ENCODE results near the gene DNALI1.
A peak's percentile ranks its signal among the peaks of the same experiment; 100 is the strongest.
"Not testable (repeated sequence)": the region's sequence is repeated elsewhere in the genome, so short reads cannot be mapped to it uniquely, and the experiment has no call there.

The DNALI1 gene

DNA sequence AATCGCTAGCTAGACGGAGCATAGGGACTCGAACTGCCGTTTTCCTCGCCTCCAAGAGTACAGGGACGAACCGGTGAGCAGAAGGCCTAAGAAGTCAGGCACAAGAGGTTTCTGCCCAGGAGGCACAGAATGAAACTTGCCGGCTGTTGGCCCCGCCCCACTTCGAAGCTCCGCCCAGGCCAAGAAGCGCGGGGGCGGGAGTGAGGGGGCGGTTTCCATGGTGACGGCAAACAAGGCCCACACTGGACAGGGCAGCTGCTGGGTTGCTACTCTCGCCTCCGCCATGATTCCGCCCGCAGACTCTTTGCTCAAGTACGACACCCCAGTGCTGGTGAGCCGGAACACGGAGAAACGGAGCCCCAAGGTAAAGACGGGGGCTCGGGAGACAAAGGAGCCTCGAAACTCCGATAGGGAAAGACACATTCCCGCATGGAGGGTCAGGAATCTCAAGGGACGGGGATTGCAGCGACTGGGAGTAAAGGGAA is at the start of gene DNALI1:
Gene DNALI1, plus strand, starts transcription at position 229 of the 485 bp plus-strand sequence. Its CDS starts 55 bp downstream, at position 284.
- Mint-ChIP-seq H3K27ac (no peak within 1 kb of the TSS), H3K36me3 (peaks cover 4% of the 10 kb centered on the region), H3K9me3 (no peaks in the 10 kb centered on the region), H3K4me3 (no peak within 1 kb of the TSS), H3K27me3 (no peaks in the 10 kb centered on the region), H3K4me1 (peaks cover 19% of the 10 kb centered on the region)

DNA sequence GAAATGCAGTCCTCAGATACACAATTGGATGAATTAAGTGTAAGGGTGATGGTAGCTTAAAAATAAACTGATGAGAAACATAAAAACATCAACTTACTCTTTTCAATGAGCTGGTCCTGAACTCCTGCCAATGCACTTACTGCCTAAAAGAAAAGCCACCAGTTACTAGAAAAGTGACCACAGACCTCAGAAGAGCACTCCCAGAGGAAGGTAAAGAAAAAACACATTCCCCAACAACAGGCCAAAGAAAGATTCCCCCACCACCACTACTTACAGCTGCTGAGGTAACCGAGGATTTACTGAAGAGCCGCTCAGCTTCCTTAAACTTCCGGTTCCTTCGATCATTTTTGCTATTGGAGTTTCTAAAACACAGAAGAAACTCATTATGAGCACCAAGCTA is 47.6 kb upstream of the DNALI1 start:
- no peaks in the 10 kb centered on the region for H3K27me3 Mint-ChIP-seq
- no peak overlapping the region for H3K27ac Mint-ChIP-seq
- no peaks in the 10 kb centered on the region for H3K9me3 Mint-ChIP-seq
- H3K4me3 Mint-ChIP-seq = no peak overlapping the region
- H3K4me1 Mint-ChIP-seq = peaks cover 41% of the 10 kb centered on the region
- H3K36me3 Mint-ChIP-seq = peaks cover 26% of the 10 kb centered on the region

DNA sequence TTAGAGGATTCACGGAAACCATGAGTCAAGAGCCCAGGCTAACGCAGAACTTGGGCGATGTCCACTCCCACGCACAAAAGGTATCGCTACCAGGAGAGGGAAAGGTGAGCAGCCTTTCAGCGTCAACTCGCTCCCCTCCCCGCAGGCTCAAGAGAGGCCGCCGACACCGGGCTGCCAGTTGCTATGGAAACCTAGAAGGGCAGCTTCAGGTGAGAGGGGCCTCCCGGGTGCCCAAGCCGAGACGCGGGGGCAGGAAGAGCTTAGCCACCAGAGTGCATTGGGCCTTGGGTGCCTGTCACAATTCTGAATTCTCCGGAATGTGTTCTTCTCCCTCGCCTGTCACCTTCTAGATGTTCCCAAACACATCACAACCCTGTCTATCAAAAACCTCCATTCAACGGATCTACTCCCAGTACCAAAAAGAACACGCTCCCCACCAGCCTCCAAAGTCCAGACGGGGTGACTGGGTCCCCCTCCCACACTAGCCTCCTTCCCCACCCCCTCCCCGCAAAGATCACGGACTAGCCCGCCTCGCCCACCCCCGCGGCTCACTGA is 42.9 kb upstream of the DNALI1 start:
- Mint-ChIP-seq H3K27ac (peak overlapping the region; percentile 81), H3K36me3 (peaks cover 15% of the 10 kb centered on the region), H3K9me3 (no peaks in the 10 kb centered on the region), H3K27me3 (no peaks in the 10 kb centered on the region), H3K4me1 (peaks cover 39% of the 10 kb centered on the region), H3K4me3 (peak overlapping the region; percentile 94)

DNA sequence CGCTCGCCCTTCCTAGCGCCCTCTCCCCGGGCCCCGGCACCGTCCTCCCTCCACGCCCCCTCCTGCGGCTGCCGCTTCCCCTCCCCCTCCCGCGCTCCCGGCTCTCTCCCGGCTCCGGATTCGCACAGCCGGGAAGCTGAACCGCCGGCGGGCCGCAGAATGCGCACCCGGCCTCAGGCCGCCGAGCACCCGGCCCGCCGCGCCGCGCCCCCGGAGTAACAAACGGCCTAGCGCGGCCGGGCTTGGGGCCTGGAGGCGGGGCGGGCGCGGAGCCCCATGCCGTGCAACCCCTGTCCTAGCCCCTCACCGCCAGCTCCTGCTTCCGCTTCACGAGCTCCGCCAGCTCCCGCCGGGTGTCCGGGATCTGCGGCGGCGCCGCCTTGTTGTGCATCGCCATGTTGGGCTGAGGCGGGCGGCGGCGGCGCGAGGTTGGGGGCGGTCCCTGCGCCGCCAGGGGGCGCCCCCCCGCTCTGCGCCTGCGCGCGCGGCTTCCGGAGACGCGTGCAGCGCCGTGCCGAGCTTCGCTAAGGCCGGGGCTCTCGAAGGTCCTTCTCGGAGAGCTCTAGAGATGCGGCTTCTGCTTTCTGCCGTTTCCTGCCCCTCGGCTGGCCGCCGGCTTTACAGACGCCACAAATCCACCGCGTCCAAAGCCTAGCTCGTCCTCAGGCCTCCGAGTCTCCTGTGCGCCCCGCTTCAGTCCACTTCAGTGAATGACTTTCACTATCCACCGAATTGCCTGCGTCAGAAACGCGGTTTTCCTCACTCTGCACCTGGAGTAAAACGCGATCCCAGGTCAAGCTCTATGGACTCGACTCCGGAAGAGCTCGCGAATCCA is 42.2 kb upstream of the DNALI1 start, which contains the start of gene MEAF6:
Gene MEAF6, minus strand, starts transcription at position 417 of the 835 bp plus-strand sequence. Its CDS starts 20 bp downstream, at position 397.
- no peaks in the 10 kb centered on the region for H3K27me3 Mint-ChIP-seq
- H3K4me3 Mint-ChIP-seq = peak within 1 kb of the TSS; percentile 95
- peak within 1 kb of the TSS; percentile 94 for H3K27ac Mint-ChIP-seq
- H3K9me3 Mint-ChIP-seq = no peaks in the 10 kb centered on the region
- H3K4me1 Mint-ChIP-seq = peaks cover 40% of the 10 kb centered on the region
- H3K36me3 Mint-ChIP-seq = peaks cover 10% of the 10 kb centered on the region

DNA sequence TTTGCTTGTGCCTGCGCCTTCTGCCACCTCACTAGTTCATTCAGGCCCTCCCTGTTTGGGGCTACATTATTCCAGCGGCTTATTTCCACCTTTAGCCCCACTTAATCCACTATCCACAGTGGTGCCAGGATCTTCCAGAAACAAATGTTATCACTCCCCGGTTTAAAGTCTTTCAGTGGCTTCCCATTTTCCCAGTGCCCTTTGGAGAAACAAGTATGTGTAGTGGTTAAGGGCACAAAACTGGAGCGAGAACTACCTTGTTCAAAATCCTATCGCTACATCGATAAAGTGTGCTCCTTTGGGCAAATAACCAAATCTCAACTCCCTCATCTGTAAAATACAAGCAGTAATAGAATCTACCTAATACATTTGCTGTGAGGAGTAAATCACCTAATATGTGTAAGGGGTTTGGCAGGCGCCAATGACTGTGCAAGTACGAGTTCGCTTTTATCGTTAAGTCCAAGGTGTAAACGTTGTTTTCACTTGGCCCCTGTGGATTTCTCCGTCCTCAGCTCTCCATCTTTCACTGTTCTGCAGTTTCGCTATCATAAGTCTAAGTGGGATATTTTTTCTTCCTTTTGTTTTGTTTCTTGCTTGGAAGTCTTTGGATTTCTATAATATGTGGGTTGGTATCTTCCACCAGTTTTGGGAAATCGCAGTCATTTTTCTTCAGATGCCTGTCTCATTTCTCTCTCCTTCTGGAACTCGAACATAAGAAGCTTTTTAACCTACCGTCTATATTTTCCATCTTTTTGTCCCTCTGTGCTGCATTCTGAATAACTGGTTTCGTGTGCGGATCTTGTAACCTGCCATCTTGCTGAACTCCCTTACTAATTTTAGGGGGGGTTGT is 41.3 kb upstream of the DNALI1 start:
- H3K4me1 Mint-ChIP-seq = peaks cover 41% of the 10 kb centered on the region
- H3K9me3 Mint-ChIP-seq = no peaks in the 10 kb centered on the region
- H3K27ac Mint-ChIP-seq = peak overlapping the region; percentile 94
- no peaks in the 10 kb centered on the region for H3K27me3 Mint-ChIP-seq
- peak overlapping the region; percentile 95 for H3K4me3 Mint-ChIP-seq
- H3K36me3 Mint-ChIP-seq = peaks cover 10% of the 10 kb centered on the region

DNA sequence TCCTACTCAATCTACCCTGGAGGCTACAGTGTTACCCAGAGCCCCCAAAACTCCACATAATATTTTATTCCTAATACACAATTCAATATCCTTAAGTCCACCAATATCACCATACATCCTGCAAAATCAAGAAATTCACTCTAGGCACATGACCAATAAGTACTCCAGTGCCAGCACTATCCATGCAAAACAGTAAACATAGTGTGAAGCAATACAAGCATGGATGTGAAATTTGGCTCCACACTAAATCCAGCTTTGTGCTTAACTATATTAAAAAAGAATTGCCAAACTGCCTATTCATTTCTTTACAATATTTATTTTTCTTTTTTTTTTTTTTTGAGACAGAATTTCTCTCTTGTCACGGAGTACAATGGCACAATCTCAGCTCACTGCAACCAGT is 39.2 kb upstream of the DNALI1 start:
- H3K4me1 Mint-ChIP-seq = peaks cover 29% of the 10 kb centered on the region
- peaks cover 3% of the 10 kb centered on the region for H3K36me3 Mint-ChIP-seq
- no peaks in the 10 kb centered on the region for H3K9me3 Mint-ChIP-seq
- no peaks in the 10 kb centered on the region for H3K27me3 Mint-ChIP-seq
- H3K27ac Mint-ChIP-seq = no peak overlapping the region
- no peak overlapping the region for H3K4me3 Mint-ChIP-seq

DNA sequence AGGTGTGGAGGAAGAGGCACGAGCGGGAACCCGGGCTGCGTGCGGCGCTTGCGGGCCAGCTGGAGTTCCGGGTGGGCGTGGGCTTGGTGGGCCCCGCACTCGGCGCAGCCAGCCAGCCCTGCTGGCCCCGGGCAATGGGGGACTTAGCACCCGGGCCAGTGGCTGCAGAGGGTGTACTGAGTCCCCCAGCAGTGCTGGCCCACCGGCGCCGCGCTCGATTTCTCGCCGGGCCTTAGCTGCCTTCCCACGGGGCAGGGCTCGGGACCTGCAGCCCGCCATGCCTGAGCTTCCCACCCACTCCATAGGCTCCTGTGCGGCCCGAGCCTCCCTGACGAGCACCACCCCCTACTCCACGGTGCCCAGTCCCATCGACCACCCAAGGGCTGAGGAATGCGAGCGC is 38.5 kb upstream of the DNALI1 start:
- not testable (repeated sequence) for H3K27ac Mint-ChIP-seq, H3K4me3 Mint-ChIP-seq

DNA sequence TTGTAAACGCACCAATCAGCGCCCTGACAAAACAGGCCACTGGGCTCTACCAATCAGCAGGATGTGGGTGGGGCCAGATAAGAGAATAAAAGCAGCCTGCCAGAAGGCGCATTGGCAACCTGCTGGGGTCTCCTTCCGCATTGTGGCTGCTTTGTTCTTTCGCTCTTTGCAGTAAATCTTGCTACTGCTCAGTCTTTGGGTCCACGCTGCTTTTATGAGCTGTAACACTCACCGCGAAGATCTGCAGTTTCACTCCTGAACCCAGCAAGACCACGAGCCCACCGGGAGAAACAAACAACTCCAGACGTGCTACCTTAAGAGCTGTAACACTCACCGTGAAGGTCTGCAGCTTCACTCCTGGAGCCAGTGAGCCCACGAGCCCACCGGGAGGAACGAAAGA is 37.8 kb upstream of the DNALI1 start:
- Mint-ChIP-seq H3K4me3 (peak overlapping the region; percentile 86), H3K27ac (peak overlapping the region; percentile 68), H3K4me1 (peaks cover 21% of the 10 kb centered on the region)
- H3K9me3 Mint-ChIP-seq, H3K36me3 Mint-ChIP-seq, H3K27me3 Mint-ChIP-seq: not testable (repeated sequence)

More for the DNA sequence above, 38.5 kb upstream of the DNALI1 start:
- H3K9me3 Mint-ChIP-seq, H3K36me3 Mint-ChIP-seq, H3K27me3 Mint-ChIP-seq: not testable (repeated sequence)
- H3K4me1 Mint-ChIP-seq = peaks cover 25% of the 10 kb centered on the region

DNA sequence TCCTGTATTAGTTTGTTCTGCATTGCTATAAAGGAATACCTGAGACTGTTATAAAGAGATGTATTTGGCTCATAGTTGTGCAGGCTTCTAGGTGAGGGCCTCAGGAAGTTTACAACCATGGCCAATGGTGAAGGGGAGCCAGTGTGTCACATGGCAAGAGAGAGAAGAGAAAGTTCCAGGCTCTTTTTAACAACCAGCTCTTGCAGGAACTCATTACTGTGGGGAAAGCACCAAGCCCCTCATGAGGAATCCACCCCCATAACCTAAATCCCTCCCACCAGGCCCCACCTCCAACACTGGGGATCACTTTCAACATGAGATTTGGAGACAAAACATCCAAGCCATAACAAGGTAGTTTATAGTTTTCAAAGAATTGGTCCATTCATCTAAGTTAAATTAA is 37.1 kb upstream of the DNALI1 start:
- H3K4me3 Mint-ChIP-seq = peak overlapping the region; percentile 86
- no peaks in the 10 kb centered on the region for H3K27me3 Mint-ChIP-seq
- H3K9me3 Mint-ChIP-seq = no peaks in the 10 kb centered on the region
- peak overlapping the region; percentile 37 for H3K27ac Mint-ChIP-seq
- no peaks in the 10 kb centered on the region for H3K36me3 Mint-ChIP-seq
- H3K4me1 Mint-ChIP-seq = peaks cover 21% of the 10 kb centered on the region

DNA sequence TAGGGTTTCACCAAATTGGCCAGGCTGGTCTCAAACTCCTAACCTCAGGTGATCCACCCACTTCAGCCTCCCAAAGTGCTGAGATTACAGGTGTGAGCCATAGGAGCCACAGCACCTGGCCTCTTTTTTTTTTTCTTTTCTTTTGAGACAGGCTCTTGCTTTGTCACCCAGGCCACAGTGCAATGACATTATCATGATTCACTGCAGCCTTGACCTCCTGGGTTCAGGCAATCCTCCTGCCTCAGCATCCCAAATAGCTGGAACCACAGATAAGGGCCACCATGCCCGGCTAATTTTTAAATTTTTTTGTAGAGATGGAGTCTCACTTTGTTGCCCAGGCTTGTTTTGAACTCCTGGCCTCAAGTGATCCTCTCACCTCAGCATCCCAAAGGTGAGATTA is 26.9 kb upstream of the DNALI1 start:
- not testable (repeated sequence) for H3K27me3 Mint-ChIP-seq, H3K27ac Mint-ChIP-seq, H3K9me3 Mint-ChIP-seq, H3K4me1 Mint-ChIP-seq, H3K36me3 Mint-ChIP-seq, H3K4me3 Mint-ChIP-seq

DNA sequence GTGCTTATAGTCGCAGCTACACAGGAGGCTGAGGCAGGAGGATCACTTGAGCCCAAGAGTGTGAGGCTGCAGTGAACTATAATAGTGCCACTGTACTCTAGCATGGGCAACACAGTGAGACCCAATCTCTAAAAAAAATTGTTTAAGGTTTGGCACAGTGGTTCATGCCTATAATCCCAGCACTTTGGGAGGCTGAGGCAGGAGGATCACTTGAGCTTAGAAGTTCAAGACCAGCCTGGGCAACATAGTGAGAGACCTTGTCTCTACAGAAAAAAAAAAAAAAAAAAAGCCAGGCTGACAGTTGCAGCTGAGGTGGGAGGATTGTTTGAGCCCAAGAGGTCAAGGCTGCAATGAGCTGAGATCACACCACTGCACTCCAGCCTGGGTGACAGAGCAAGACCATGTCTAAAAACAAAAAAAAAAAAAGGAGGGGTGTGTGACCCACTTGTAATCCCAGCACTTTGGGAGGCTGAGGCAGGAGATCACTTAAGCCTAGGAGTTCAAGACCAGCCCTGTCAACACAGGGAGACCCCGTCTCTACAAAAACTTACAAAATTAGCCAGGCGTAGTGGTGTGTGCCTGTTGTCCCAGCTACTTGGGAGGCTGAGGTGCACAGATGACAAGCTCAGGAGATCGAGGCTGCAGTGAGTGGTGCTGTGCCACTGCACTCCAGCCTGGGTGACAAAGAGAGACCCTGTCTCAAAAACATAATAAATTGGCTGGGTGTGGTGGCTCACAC is 24.2 kb upstream of the DNALI1 start:
- not testable (repeated sequence) for H3K27me3 Mint-ChIP-seq, H3K9me3 Mint-ChIP-seq, H3K4me3 Mint-ChIP-seq, H3K36me3 Mint-ChIP-seq, H3K27ac Mint-ChIP-seq
- peaks cover 17% of the 10 kb centered on the region for H3K4me1 Mint-ChIP-seq

DNA sequence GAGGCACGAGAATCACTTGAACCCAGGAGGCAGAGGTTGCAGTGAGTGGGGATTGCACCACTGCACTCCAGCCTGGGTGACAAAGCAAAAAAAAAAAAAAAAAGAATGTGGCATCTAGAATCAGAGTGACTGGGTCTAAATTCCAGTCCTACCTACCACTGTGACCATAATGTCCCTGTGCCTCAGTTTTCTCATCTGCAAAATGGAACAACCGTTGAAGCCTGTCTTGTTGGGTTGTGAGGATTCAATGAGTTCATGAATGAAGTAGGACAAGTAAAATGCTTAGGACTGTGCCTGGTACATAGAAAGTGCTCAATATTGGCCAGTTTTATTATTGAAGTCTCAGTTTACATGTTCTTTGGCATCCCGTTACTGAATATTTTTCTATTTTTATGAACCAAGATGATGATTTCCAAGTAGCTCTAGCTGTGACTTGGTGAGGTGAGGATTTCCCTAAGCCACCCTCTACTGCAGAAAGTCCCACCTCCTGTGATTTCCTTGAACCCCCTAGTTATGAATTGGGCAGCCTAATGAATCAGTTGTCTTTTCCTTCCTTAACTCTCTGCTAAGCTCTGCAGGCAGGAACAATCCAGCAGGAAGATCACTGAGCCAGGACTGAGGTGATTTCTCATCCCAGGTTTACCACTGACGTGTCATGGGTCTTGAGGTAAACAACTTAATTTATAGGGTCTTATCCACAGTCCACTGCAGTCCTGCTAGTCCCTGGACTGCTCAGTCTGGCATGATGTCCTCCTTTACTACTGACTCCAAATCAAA is 23.2 kb upstream of the DNALI1 start:
- H3K4me3 Mint-ChIP-seq = no peak overlapping the region
- no peaks in the 10 kb centered on the region for H3K9me3 Mint-ChIP-seq
- H3K27me3 Mint-ChIP-seq = no peaks in the 10 kb centered on the region
- peaks cover 17% of the 10 kb centered on the region for H3K4me1 Mint-ChIP-seq
- peaks cover 10% of the 10 kb centered on the region for H3K36me3 Mint-ChIP-seq
- peak overlapping the region; percentile 35 for H3K27ac Mint-ChIP-seq

DNA sequence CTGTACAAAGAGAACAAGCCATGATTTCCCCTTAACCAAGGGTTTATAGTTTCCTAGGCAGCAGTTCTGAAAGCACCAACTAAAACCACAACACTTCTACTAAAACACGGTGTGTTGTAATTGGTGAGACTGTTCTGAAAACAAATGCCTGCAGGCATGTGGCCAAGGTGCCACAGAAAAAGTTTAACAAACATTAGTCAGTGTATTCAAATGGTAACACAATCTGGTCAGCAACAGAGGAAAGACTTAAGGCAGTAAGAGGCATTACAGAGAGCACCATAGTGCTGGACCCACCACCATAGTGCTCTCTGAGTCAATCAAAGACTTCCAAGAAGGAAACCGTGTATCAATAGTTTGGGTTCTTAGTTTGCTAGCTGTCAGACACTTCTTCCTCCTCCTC is 19.4 kb upstream of the DNALI1 start:
- H3K36me3 Mint-ChIP-seq = peaks cover 15% of the 10 kb centered on the region
- no peak overlapping the region for H3K4me3 Mint-ChIP-seq
- H3K9me3 Mint-ChIP-seq = no peaks in the 10 kb centered on the region
- peaks cover 17% of the 10 kb centered on the region for H3K4me1 Mint-ChIP-seq
- no peak overlapping the region for H3K27ac Mint-ChIP-seq
- no peaks in the 10 kb centered on the region for H3K27me3 Mint-ChIP-seq

DNA sequence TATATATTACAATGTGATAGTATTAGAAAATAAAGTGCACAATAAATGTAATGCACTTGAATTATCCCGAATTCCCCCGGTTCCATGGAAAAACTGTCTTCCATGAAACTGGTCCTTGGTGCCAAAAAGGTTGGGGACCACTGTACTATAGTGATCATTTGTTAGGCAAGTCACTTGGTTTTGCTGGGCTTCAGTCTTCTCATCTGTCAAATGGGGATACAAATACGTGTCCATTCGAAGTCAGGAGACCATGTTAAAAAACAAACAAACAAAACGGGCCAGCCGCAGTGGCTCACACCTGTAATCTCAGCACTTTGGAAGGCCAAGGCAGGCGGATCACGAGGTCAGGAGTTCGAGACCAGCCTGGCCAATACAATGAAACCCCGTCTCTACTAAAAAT is 17.6 kb upstream of the DNALI1 start:
- H3K9me3 Mint-ChIP-seq, H3K27me3 Mint-ChIP-seq, H3K4me3 Mint-ChIP-seq, H3K27ac Mint-ChIP-seq: not testable (repeated sequence)
- Mint-ChIP-seq H3K36me3 (peaks cover 19% of the 10 kb centered on the region), H3K4me1 (peaks cover 16% of the 10 kb centered on the region)
